ENCODE results near the gene HSDL1. TPM values are rescaled to one million over a fixed set of nuclear protein-coding genes. Genes with fewer than 3 reads are reported as not detected.

HSDL1 gene
- total and polyA plus RNA-seq, 10 of the 15 experiments (the other 5 are each of a cell fraction or from before 2014, with no cell fraction given) = 2.0 to 13.4 (median 5.6) TPM

DNA sequence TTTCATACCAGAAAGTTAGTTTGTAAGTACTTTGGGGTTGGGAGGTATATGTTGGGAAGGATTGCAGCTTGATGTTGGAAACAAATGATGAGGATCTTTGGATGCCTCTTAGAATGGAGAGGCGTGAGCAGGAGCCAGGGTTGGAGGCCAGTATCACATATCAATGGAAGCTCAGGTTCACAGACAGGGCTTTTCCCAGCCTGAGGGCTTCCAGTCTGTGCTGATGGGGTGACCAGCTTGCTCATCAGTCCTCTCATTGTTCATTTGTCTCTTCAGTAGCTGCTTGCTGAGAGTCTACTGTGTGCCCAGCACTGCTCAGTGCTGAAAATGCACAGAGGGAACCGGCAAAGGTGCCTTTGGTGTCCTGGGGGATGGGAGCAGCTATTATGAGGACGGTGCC lies 5.9 kb upstream of the HSDL1 start:
- WGBS (ENCODE audit: insufficient coverage, insufficient replicate concordance, low lambda C conversion rate, missing lambda C conversion rate) = 44% methylated on average over 3 of the region's 3 CpGs
- no peak overlapping the region for H3K4me2 ChIP-seq (ENCODE audit: control insufficient read depth, insufficient read depth)
- no peak for FAIRE-seq
- in situ Hi-C loops (cut with MboI) (no loop called here), intact Hi-C loops (cut with micrococcal nuclease; ENCODE audit: unreplicated experiment) (no loop called here)
- H4K20me1 ChIP-seq (ENCODE audit: control insufficient read depth, insufficient read depth) = no peaks in the 10 kb centered on the region
- H3K79me2 ChIP-seq (ENCODE audit: control insufficient read depth, insufficient read depth, low read length) = no peaks in the 10 kb centered on the region
- no peaks in the 10 kb centered on the region for H3K9me3 ChIP-seq (replicated peaks; ENCODE audit: control insufficient read depth, insufficient read depth, low read length)
- ChIA-PET SMC1A (ENCODE audit: uncharacterized antibody, unreplicated experiment) (no interaction called here), CTCF (no interaction called here), POLR2A (no interaction called here), RAD21 (ENCODE audit: unreplicated experiment) (no interaction called here)
- H3K36me3 ChIP-seq (ENCODE audit: control insufficient read depth in 2 of 2, insufficient read depth in 2 of 2, low read length in 1 of 2) = no peaks in the 10 kb centered on the region
- no peaks in the 10 kb centered on the region for H3K27me3 ChIP-seq (replicated peaks in 1 of 2; ENCODE audit: control insufficient read depth in 2 of 2, insufficient read depth in 2 of 2, low read length in 1 of 2)
- TF ChIP-seq NRF1 (conservative IDR thresholded peaks at IDR 0.05; ENCODE audit: low read depth, low read length) = no peak
- TF ChIP-seq, protein P1, sequence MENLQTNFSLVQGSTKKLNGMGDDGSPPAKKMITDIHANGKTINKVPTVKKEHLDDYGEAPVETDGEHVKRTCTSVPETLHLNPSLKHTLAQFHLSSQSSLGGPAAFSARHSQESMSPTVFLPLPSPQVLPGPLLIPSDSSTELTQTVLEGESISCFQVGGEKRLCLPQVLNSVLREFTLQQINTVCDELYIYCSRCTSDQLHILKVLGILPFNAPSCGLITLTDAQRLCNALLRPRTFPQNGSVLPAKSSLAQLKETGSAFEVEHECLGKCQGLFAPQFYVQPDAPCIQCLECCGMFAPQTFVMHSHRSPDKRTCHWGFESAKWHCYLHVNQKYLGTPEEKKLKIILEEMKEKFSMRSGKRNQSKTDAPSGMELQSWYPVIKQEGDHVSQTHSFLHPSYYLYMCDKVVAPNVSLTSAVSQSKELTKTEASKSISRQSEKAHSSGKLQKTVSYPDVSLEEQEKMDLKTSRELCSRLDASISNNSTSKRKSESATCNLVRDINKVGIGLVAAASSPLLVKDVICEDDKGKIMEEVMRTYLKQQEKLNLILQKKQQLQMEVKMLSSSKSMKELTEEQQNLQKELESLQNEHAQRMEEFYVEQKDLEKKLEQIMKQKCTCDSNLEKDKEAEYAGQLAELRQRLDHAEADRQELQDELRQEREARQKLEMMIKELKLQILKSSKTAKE (IDR thresholded peaks at IDR 0.05; ENCODE audit: low read depth, poor library complexity, severe bottlenecking) = no peak
- TF ChIP-seq, protein P2, sequence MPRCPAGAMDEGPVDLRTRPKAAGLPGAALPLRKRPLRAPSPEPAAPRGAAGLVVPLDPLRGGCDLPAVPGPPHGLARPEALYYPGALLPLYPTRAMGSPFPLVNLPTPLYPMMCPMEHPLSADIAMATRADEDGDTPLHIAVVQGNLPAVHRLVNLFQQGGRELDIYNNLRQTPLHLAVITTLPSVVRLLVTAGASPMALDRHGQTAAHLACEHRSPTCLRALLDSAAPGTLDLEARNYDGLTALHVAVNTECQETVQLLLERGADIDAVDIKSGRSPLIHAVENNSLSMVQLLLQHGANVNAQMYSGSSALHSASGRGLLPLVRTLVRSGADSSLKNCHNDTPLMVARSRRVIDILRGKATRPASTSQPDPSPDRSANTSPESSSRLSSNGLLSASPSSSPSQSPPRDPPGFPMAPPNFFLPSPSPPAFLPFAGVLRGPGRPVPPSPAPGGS (IDR thresholded peaks at IDR 0.05; ENCODE audit: borderline replicate concordance, insufficient read depth, low read depth, low read length, poor library complexity, severe bottlenecking) = no peak
- TF ChIP-seq DPF2 (IDR thresholded peaks at IDR 0.05) = no peak
- no peak for TF ChIP-seq IKZF2 (IDR thresholded peaks at IDR 0.05)
- no peak for TF ChIP-seq HDAC6 (IDR thresholded peaks at IDR 0.05; ENCODE audit: unreplicated experiment)
- no peak overlapping the region for H2AFZ ChIP-seq (ENCODE audit: control insufficient read depth, low read depth, low read length)
- no peaks in the 10 kb centered on the region for H3K4me1 ChIP-seq (ENCODE audit: control insufficient read depth, insufficient read depth, low read length)
- no peak overlapping the region for H3K4me3 ChIP-seq
- no peak for ATAC-seq
- no peak for DNase-seq (ENCODE audit: low read depth, low spot score)
- BruUV-seq (replicated peaks) = no TSS peak
- no peak overlapping the region for H3K9ac ChIP-seq (ENCODE audit: control insufficient read depth, insufficient read depth, low read length)
- no peak overlapping the region for H3K27ac ChIP-seq (ENCODE audit: control insufficient read depth, insufficient read depth)
